B cell (primary cell): ENCODE measurements around the gene SRP14. TPM values are rescaled to one million over a fixed set of nuclear protein-coding genes. Genes with fewer than 3 reads are reported as not detected.

ENCODE experiments used
- ATAC-seq: fragments of 200-7000 bp; cut with Tn5 transposase; one replicate; pipeline ENCODE4 v1.10.0; 2021; ENCODE audit warnings: low read depth, mild to moderate bottlenecking, moderate number of reproducible peaks, moderate library complexity
- CTCF ChIA-PET: fragments of 350-600 bp; sonication (Branson Sonifier 250); formaldehyde crosslinking; loops from one replicate; lab custom pipeline; 2021; ENCODE audit warnings: antibody characterized with exemption, inconsistent platforms; lab: Charles Lee
- POLR2A ChIA-PET: fragments of 350-600 bp; sonication (Branson Sonifier 250); formaldehyde crosslinking; loops from one replicate; lab custom pipeline; 2021; ENCODE audit warnings: antibody characterized with exemption; lab: Charles Lee
- DNase-seq: peaks from one replicate; pipeline ENCODE4 v3.0.0; 2013
- H2AFZ ChIP-seq: 2 replicates; pipeline ENCODE4 v1.6.1; 2012; ENCODE audit warnings: mild to moderate bottlenecking, low read depth, low read length; ENCODE audit not compliant: insufficient read depth, poor library complexity, severe bottlenecking
- H3K27ac ChIP-seq, 2 donors: 1 replicate in 1 of 2; 2 replicates in 1 of 2; pipeline ENCODE4 v1.5.1; 2012 to 2013; ENCODE audit warnings: low read length in 2 of 2, mild to moderate bottlenecking in 2 of 2, moderate library complexity in 1 of 2
- H3K27me3 ChIP-seq, 4 experiments: fragments of 200-600 bp in 1 of 4; sonication (generic) in 1 of 4; replicated peaks in 1 of 4; 1 replicate in 2 of 4; 2 replicates in 2 of 4; pipeline versions ENCODE4 v1.6.1 to v1.7.0; 2013 to 2016; ENCODE audit warnings: low read length in 3 of 4, mild to moderate bottlenecking in 2 of 4, mixed read lengths in 1 of 4, moderate library complexity in 1 of 4; ENCODE audit not compliant: insufficient read depth in 4 of 4, control insufficient read depth in 3 of 4; ENCODE audit errors: control extremely low read depth in 1 of 4
- H3K36me3 ChIP-seq, 2 experiments: replicated peaks in 1 of 2; 1 replicate in 1 of 2; 2 replicates in 1 of 2; pipeline versions ENCODE4 v1.6.1 to v1.7.1; 2013; ENCODE audit warnings: low read length in 1 of 2; ENCODE audit not compliant: insufficient read depth in 2 of 2, control insufficient read depth in 1 of 2; ENCODE audit errors: control extremely low read depth in 1 of 2, extremely low read depth in 1 of 2
- H3K4me1 ChIP-seq, 2 donors: fragments of 200-600 bp in 1 of 2; sonication (generic) in 1 of 2; 1 replicate in 1 of 2; 2 replicates in 1 of 2; pipeline versions ENCODE4 v1.5.1 to v1.6.1; 2013 to 2017; ENCODE audit warnings: low read length in 2 of 2; ENCODE audit not compliant: control insufficient read depth in 2 of 2, insufficient read depth in 2 of 2
- H3K4me2 ChIP-seq: replicated peaks from 2 replicates; pipeline ENCODE3; 2012; ENCODE audit warnings: mild to moderate bottlenecking, low read depth, low read length; ENCODE audit not compliant: poor library complexity, severe bottlenecking
- H3K4me3 ChIP-seq, 5 experiments: fragments of 200-600 bp in 1 of 5; sonication (generic) in 1 of 5; 1 replicate in 3 of 5; 2 replicates in 2 of 5; pipeline versions ENCODE4 v1.5.1 to v1.7.0; 2011 to 2016; ENCODE audit warnings: low read length in 4 of 5, mild to moderate bottlenecking in 4 of 5, low read depth in 2 of 5, control low read depth in 1 of 5, moderate library complexity in 1 of 5; ENCODE audit not compliant: insufficient read depth in 1 of 5; ENCODE audit errors: control extremely low read depth in 1 of 5, extremely low read depth in 1 of 5
- H3K79me2 ChIP-seq: fragments of 200-600 bp; sonication (generic); one replicate; pipeline ENCODE4 v1.6.0; 2016; ENCODE audit warnings: low read length; ENCODE audit not compliant: control insufficient read depth, insufficient read depth
- H3K9ac ChIP-seq: fragments of 200-600 bp; sonication (generic); 2 replicates; pipeline ENCODE4 v1.6.1; 2017; ENCODE audit warnings: mild to moderate bottlenecking, low read length, moderate library complexity
- H3K9me3 ChIP-seq, 3 donors: one replicate each; pipeline versions ENCODE4 v1.6.1 to v1.7.1; 2013; ENCODE audit warnings: low read length in 2 of 3; ENCODE audit not compliant: control insufficient read depth in 2 of 3, insufficient read depth in 1 of 3; ENCODE audit errors: control extremely low read depth in 1 of 3
- H4K20me1 ChIP-seq: 2 replicates; pipeline ENCODE4 v1.6.0; 2012; ENCODE audit warnings: mild to moderate bottlenecking, low read length; ENCODE audit not compliant: insufficient read depth, control insufficient read depth, poor library complexity, severe bottlenecking
- H3K27ac Mint-ChIP-seq: one replicate; pipeline ENCODE4 v1.8.0; 2021; ENCODE audit warnings: mixed read lengths
- H3K27me3 Mint-ChIP-seq: one replicate; pipeline ENCODE4 v1.8.0; 2021; ENCODE audit warnings: mixed read lengths
- H3K4me1 Mint-ChIP-seq: one replicate; pipeline ENCODE4 v1.8.0; 2021; ENCODE audit warnings: mixed read lengths
- H3K4me3 Mint-ChIP-seq: one replicate; pipeline ENCODE4 v1.8.0; 2021; ENCODE audit warnings: mixed read lengths
- H3K9me3 Mint-ChIP-seq: one replicate; pipeline ENCODE4 v1.8.0; 2022; ENCODE audit warnings: mixed read lengths; ENCODE audit not compliant: insufficient read depth
- CTCF ChIP-seq: fragments of 200-600 bp; IDR thresholded peaks from one replicate; pipeline ENCODE4 v1.8.0; 2022; ENCODE audit warnings: antibody characterized with exemption, mild to moderate bottlenecking
- EZH2 ChIP-seq: IDR thresholded peaks from 2 replicates; pipeline ENCODE4 v1.6.1; 2012; ENCODE audit warnings: borderline replicate concordance, low read depth, mild to moderate bottlenecking, moderate library complexity, low read length; ENCODE audit not compliant: insufficient read depth, poor library complexity, severe bottlenecking
- WGBS: methylation state at CpG from one replicate; pipeline ENCODE4 v1.1.5; 2013; ENCODE audit warnings: missing lambda C conversion rate; ENCODE audit not compliant: insufficient coverage; 5-methylcytosine and 5-hydroxymethylcytosine counted together
- intact Hi-C: fragments of 100-400 bp; cut with micrococcal nuclease; formaldehyde crosslinking; loops from one replicate; pipeline ENCODE4 v1.10.0; 2022
- polyA plus RNA-seq: library from polyadenylated mRNA; depleted of rRNA; stranded (reverse); fragments of >200 nt; gene quantifications from 2 replicates; pipeline ENCODE4 v1.2.3, GENCODE V29; 2012
- total RNA-seq, 2 donors: library from RNA; stranded (reverse); fragments of 120-200 nt in 1 of 2; gene quantifications; 1 replicate in 1 of 2; 2 replicates in 1 of 2; pipeline versions ENCODE4 v1.2.3 to v1.2.4, GENCODE V29; 2013 to 2022

SRP14 gene
- total and polyA plus RNA-seq, 2 donors (not counting 1 experiment from before 2014, with no cell fraction given) = 120 to 131 TPM

GRCh38 chr15:40061212-40061901 lies 22.4 kb upstream of the SRP14 start:
- H3K4me1 Mint-ChIP-seq = peaks cover 33% of the 10 kb centered on the region
- WGBS = 73% methylated on average over 8 of the region's 15 CpGs
- POLR2A ChIA-PET = interaction anchor here (0.5 to 1.2 kb wide), 2 partner anchors 9 to 13 kb away, joined by 3 read pairs; no protein-coding TSS in a partner anchor

More at GRCh38 chr15:40061212-40061901, 22.4 kb upstream of the SRP14 start:
- intact Hi-C loops = no loop called here
- H3K27me3 ChIP-seq = no peaks in the 10 kb centered on the region
- DNase-seq (no peak), ATAC-seq (no peak)
- peaks cover 3% of the 10 kb centered on the region for H3K79me2 ChIP-seq
- Mint-ChIP-seq H3K27me3 (no peaks in the 10 kb centered on the region), H3K27ac (no peak overlapping the region), H3K4me3 (no peak overlapping the region), H3K9me3 (no peaks in the 10 kb centered on the region)
- H3K9ac ChIP-seq = no peak overlapping the region
- no peaks in the 10 kb centered on the region for H3K9me3 ChIP-seq
- CTCF ChIA-PET = interaction anchor here (1.6 to 3.6 kb wide), 2 partner anchors 16 to 45 kb away, joined by 8 to 30 read pairs; no protein-coding TSS in a partner anchor
- H3K27ac ChIP-seq = no peak overlapping the region
- H3K4me1 ChIP-seq = peaks cover 21 to 38% of the 10 kb centered on the region in 2 donors
- H3K4me2 ChIP-seq = no peak overlapping the region
- no peaks in the 10 kb centered on the region for H3K36me3 ChIP-seq
- no peak overlapping the region for H3K4me3 ChIP-seq
- no peak overlapping the region for H2AFZ ChIP-seq
- no peaks in the 10 kb centered on the region for H4K20me1 ChIP-seq
- no peak for TF ChIP-seq CTCF
- TF ChIP-seq EZH2 = no peak
